ENCODE measurements around the gene KRTDAP.
"Not testable (repeated sequence)": the region's sequence is repeated elsewhere in the genome, so short reads cannot be mapped to it uniquely, and the experiment has no call there.

Gene KRTDAP

DNA sequence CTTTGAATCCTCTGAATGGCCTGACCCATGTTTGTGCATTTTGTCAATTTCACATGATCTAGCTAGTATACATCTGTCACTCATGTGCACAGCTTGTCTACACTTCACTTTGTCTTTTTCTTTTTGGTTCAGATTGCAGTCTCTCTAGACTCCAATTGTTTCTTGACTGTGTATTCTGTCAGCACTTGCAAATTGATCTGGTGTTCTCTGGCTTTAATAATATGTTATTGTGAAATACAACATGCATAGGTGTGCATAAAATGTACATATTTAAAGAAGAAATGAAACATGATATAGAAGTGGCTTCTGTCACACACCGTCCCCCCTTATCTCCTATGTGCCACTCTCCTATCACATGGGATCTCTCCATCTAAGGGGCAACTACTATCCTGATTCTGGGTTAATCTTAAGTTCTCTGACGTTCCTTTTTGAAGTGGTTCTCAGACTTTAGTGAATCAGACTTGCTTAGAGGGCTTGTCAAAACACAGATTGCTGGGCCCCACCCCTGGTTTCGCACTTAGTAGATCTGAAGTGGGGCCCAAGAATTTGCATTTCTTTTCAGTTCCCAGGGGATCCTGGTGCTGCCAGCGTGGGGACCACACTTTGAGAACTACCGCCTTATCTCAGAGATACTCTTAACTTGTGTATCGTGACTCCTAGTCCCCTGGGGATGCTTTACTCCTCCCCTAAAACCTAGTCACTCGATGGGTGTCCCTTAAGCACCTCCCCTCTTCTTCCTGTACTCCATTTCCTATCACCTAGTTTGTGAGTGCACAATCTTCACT, 5.8 kb downstream of the KRTDAP start:
- DNase-seq (ENCODE audit: low read depth), result no peak

DNA sequence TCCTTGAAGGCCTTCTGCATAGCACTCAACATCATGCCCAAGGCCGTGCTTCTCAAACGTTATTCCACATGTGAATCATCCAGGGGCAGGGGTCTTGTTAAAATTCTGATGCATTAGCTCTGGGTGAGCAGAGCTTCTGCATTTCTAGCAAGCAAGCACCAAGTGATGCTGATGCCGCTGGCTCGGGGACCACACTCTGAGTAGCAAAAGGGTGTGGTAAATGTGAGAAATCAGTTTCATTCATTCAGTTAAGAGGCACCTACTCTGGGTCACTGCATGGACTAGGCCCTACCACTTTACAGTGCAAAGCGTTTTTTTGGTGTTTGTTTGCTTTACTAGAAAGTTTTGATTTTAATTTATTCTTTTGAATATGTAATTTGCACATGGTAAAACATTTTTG, 7.2 kb downstream of the KRTDAP start:
- DNase-seq (ENCODE audit: low read depth), result no peak

DNA sequence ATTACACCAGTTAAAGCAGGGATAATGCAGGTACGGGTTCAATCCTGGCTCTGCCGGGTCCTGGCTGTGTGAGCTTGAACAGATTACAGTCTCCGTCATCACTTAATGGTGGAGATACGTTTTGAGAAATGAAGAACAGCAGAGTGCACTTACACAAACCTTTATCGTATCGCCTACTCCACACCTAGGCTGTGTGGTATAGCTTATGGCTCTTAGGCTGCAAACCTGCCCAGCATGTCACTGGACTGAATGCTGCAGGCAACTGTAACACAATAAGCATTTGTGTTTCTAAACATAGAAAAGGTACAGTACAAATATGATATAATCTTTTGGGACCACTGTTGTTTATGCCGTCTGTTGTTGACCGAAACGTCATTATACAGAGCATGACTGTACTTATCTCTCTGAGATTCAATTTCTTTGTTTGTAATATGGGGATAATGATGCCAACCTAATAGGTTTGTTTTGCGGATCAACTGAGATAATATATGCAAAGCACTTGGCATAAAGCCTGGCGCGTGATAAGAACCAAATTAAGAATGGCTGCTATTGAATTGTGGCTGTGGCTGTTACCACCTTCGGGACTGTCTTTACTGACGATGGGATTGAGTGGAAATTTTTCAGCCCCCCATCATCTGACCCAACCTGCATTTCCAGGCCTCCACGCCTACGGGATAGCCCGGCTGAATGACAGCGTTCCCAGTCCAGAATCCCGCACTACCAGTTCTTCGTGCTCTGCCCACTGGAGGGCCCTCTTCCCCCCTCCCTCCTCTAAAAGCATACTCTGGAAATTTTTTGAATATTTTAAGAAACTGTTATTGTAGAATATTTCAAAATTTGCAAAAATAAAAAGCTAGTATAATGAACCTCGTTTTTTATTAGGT, 11.2 kb downstream of the KRTDAP start:
- no peak for DNase-seq (ENCODE audit: low read depth)

DNA sequence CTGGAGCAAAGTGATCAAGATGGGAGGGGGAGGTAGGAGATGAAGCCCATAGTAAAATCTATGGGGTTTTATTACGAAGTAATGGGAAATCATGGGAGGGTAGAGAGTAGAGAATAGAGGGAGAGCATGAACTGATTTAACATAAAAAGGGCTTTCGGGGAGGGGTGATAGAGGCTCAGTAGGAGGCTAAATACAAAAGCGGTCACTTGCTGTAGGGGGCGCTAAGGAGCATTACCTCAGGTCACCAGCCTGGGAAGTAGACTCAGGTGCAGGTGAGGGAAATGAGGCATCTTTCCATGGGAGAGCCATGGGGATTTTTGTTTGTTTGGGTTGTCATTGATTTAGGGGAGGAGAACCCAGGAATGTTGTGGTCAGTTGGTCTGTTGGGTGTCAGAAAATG, 14.1 kb downstream of the KRTDAP start:
- no peak for DNase-seq (ENCODE audit: low read depth)

DNA sequence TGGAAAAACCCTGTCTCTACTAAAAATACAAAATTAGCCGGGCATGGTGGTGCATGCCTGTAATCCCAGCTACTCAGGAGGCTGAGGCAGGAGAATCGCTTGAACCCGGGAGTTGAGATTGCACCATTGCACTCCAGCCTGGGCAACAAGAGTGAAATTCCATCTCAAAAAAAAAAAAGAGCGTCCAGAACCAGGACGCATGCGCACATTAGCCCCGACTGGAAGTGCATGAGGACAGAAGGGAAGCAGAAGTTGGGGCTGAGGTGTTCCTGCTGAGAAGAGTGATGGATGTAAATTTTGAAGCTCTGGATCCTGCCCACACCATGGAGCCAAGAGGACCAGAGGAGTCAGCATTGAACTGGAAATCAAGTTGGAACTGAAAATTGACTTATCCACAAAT, 15.7 kb downstream of the KRTDAP start:
- not testable (repeated sequence) for DNase-seq (ENCODE audit: low read depth)

DNA sequence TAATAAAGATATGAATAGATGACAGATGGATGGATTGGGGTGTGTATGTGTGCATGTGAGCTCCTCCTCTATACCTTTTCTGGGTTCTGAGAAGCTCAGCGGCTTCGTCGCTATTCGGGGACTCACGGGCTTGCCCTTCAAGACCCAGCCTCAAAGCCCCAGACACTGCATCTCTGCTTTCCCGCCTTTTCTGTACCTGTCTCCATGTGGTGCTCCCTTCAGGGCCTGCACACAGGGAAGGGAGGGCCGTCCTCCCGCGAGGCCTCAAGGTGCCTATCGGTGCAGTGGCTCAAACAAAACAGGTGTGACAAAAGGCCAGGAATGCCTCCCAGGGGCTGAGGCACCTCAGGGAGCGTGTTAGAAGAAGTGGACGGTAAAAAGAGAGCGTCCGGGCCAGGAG, 16.2 kb downstream of the KRTDAP start:
- DNase-seq (ENCODE audit: low read depth), result no peak

DNA sequence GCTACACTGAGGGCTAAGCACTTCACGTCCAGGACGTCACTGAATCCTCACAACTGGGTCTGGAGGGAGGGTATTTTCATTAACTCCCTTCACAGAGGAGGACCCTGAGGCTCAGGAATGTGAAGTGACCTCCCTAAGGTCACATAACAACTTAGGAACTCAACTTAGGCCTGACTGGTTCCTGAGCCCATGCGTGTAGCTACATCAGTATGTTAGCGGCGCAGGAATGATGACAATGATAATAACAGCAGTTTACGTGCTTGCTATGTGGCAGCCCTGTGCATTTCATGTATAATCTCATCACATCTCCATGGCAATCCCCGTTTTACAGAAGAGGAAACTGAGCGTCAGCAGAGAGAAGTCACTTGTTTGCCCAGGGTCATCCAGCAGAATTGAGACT, 18.3 kb downstream of the KRTDAP start:
- DNase-seq (ENCODE audit: low read depth), result no peak

DNA sequence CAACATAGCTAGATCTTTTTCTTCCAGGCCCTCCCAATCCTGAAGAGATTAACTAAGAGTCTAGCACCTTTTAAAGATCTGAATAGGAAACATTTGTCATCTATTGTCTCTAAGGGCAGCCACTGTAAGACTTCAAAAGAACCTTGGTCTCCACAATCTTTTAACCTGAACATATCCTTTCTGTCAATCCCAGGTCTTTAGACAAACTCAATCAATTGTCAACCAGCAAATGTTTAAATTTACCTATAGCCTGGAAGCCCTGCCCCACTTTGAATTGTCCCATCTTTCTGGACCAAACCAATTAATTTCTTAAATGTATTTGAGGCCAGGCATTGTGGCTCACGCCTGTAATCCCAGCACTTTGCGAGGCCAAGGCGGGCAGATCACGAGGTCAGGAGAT, 19.2 kb downstream of the KRTDAP start:
- not testable (repeated sequence) for DNase-seq (ENCODE audit: low read depth)

DNA sequence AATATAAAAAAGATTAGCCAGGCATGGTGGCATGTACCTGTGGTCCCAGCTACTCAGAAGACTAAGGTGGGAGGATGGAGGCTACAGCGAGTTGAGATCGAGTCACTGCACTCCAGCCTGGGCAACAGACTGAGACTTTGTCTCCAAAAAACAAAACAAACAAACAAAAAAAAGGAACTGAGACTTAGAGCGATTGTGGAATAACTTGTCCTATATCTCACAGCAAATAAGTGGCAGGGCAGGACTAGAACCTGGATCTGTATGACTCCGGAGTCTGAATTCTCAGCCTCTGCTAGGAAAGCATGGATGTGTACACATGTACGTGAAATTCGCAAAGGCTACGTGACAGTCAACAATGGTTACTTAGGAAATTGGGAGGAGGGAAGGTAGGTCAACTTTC, 20.1 kb downstream of the KRTDAP start:
- no peak for DNase-seq (ENCODE audit: low read depth)

DNA sequence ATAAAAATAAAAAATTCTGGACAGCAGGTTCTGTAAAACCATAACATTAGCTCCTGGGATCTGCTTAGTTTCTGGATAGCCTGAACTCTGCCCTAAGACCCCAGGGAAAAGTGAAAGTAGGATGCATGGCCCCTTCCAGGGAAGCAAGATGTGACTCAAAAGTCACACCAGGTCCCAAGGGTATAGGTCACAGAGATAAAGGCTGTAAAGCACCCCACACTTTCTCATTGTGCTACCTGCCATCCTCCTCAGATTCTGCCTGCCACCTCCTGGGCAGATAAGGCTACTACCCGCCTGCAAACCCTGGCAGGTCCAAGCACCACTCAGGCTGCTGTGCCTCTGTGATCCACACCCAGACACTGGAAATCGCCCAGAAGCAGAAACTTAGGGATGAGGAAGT, 21.6 kb downstream of the KRTDAP start:
- DNase-seq (ENCODE audit: low read depth), result peak; percentile 44

DNA sequence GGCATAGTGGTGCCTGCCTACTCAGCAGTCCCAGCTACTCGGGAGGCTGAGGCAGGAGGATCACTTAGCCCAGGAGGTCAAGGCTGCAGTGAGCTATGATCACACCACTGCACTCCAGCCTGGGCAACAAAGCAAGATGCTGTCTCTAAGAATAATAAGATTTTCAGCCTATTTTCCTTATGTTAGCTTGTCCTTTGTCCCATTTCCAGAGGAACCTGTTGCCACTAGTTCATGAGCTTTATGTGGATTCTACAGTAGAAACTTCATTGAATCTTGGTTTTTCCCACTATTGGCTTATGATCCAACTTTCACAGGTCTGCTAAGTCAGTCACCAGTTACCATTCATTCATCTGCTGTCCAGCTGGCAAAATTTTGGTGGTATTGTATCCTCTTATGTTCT, 24.0 kb downstream of the KRTDAP start:
- DNase-seq (ENCODE audit: low read depth), result no peak

DNA sequence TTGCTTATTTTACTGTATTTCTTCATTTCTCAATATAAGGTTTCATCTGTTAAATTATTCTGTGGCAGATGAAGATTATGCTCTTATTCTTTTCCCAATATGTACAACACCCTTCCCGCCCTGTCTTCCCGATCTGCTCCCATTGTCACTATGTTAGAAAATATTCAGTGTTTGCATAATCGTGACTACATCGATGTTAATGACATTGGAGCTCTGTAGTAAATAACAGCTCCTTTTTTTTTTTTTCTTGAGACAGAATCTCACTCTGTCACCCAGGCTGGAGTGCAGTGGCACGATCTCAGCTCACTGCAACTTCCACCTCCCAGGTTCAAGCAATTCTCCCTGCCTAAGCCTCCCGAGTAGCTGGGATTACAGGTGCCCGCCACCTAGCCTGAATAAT, 27.3 kb downstream of the KRTDAP start:
- not testable (repeated sequence) for DNase-seq (ENCODE audit: low read depth)

DNA sequence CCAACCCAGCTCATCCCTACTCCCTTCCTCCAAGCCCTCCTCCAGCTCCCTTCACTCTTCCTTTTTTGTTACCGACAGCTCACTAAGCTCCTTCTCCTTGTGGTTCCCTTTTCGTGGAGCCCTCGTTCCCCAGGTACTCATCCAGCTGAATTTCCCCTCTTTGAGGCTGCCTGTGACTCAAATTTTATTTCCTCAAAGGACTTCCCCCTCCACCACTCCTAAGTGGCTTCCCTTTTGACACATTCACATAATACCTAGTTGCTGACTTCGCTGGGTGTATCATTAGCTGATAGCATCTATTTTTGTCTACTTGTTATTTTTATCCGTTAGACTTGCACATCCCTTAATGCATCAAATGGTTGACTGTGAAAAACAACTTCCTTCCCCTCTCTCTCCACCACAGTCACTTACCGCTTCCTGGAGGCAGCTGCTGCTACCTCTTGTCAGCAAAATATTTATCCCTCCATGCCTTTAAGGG, 27.7 kb downstream of the KRTDAP start:
- peak; percentile 5 for DNase-seq (ENCODE audit: low read depth)

DNA sequence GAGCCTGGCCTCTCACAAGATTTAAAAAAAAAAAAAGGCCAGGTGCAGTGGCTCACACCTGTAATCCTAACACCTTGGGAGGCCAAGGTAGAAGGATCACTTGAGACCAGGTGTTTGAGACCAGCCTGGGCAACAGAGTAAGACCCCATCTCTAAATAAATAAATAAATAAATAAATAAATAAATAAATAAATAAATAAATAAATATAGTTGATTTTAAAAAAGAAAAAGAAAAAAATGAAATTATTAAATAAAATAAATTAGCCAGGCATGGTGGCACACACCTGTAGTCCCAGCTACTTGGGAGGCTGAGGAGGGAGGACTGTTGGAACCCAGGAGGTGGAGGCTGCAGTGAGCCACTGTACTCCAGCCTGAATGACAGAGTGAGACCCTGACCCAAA, 28.5 kb downstream of the KRTDAP start:
- DNase-seq (ENCODE audit: low read depth), result not testable (repeated sequence)

DNA sequence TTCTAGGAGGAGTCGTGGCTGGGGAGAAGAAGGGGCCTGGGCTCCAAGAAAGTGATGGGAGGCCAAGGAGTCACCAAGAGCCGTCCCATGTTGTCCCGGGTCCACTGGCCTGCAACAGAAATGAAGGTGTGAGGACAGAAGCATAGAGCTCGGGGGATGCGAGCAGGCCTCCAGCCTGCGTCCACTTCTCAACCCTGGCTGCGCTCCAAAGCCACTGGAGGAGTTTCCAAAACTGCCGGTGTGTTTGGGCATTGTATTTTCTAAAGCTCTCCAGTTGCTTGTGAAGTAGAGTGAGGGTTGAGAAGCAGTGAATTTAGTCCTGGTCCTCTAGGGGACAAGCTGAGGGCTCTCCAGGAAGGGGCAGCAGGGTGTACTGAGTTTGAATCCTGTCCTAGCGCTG, 29.2 kb downstream of the KRTDAP start:
- no peak for DNase-seq (ENCODE audit: low read depth)

DNA sequence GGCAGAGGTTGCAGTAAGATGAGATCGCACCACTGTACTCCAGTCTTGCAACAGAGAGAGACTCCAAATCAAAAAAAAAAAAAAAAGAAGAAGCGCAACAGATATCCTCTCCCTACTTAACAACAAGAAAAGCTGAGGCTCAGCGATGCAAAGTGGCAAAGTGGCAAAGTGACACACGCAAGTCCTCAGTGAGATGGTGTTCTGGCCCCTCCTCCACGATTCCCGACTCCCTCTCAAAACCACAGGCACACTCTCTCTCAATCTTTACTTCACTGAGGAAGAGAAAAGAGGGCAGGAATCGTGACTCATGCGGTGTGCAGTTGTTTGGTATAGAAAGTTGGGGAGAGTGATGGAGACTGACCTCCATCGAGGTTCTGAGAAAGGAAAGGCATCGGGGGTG, 29.7 kb downstream of the KRTDAP start:
- no peak for DNase-seq (ENCODE audit: low read depth)

DNA sequence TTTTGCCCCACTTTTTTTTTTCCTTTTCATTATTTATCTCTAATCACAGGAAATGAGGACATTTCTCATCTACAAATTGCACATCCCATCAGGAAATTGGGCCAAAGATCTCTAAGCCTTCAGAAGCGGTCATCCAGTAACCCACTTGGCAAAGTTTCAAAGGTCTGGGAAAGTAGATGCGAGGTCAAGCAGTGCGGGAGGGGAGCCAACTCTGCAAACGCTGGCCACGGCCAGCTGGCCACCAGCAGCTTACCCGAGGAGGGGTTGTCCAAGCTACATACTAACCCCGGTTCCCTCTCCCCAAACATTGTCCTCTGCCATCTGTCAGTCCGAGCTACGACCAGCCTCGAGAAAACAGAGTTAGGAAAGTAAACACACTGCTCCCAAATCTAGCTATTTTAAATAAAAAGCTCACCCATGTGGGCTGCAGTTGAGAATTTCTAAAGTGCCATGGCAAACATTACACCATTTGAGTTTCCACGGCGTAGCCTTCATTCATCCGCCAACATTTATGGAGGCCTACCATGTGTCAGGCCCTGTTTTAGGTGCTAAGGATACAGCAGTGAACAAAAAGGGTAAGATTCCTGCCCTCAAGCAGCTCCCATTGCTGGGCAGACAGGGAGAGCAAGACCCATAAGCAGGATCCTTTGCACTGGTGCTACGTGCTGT, 30.7 kb downstream of the KRTDAP start:
- DNase-seq (ENCODE audit: low read depth), result no peak

DNA sequence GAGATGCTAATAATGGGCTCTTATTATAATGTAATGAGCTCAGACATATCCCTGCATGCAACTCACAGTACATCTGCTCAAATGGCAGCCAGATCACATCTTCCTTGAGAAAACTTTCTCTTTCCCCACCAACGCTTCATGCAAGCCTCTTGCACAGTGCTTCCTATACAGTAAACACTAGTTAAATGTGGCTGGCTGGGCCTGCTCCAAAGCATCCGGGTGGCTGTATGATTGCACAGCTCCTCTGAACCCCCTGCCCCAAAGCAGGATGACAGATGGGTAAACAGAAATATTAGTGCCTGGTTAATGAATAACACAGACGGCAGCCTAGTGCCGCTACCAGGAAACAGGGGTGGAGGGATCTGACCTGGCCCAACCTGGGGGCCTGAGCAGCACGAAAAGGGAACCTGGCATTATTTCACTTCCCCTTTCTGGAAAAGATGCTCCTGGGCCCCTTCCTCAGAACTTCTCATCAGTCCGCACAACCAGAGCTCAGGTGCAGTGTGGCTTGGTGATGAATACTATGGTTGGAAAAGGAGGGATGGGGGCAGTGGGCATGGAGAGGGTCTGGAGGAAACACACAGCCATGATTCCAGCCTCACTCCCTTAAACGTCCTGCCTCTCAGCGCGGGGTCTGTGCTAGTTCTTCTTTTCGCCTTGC, 31.4 kb downstream of the KRTDAP start:
- DNase-seq (ENCODE audit: low read depth), result no peak

DNA sequence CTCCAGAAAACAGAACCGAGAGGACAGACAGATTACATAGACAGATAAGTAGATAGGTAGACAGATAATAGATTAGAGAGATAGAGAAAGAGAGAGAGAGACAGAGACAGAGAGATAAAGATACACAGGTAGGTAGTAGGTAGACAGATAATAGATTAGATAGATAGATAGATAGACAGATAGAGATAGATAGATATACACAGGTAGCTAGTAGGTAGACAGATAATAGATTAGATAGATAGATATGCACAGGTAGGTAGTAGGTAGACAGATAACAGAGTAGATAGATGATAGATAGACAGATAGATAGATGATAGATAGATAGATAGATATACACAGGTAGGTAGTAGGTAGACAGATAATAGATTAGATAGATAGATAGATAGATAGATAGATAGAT, 32.1 kb downstream of the KRTDAP start:
- no peak for DNase-seq (ENCODE audit: low read depth)

DNA sequence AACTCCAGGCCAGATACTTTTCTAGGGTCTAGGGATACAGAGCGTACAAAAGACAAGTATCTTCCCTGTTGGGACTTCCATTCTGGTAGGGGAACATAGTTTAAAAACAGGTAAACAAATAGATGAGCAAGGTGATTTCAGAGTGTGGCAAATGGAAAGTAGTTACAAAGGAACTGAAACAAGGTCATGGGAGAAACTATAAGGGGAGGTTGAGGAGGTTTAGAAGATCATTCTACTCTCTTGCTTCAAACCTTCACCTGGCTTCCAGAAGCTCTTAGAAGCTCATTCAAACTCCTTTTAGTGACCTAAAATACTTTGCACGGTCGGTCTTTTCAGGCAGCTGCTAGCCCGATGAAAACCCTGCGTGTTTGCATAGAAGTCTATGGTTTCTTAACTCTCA, 33.1 kb downstream of the KRTDAP start:
- no peak for DNase-seq (ENCODE audit: low read depth)

DNA sequence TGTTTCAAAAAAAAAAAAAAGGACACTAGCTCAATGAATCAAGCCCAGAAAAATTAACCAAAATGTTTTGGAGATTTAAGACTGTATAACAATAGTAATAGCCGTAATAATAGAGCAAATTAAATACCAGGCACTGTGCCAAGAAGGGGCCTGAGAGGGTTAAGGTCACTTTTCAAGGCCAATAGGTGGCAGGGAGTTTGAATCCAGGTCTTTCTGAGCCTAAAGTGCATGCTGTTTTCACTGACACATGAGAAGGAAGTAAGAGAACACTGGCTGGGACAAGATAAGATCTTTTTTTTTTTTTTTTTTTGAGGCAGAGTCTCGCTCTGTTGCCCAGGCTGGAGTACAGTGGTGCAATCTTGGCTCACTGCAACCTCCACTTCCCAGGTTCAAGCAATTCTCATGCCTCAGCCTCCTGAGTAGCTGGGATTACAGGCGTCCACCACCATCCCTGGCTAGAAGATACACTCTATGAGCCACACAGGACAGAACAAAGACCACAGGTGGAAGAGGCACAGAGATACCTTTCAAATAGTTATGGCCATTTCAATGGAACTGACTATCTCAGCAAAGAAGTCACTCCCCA, 34.6 kb downstream of the KRTDAP start:
- DNase-seq (ENCODE audit: low read depth), result no peak

DNA sequence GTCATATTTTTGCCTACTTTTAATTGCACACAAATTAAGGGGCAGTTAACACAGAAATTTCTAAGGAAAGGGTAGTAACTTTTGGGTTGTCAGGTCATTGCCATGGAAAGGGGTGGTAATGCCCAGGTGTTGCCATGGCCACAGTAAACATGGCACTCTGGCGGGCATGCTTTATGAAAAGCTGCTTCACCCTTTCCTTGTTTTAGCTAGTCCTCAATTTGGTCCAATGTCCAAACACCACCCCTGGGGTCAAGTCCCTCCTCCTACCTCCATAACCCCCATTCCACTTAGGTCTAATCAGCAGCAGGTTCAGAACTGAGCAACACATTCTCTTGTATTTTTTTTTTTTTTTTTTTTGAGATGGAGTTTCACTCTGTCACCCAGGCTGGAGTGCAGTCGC, 35.6 kb downstream of the KRTDAP start:
- DNase-seq (ENCODE audit: low read depth), result no peak
